HG03066 (cell line): ENCODE results near the gene MROH9.
"Not testable (repeated sequence)": the region's sequence is repeated elsewhere in the genome, so short reads cannot be mapped to it uniquely, and the experiment has no call there.

ENCODE experiments used
- ATAC-seq: cut with Tn5 transposase; IDR thresholded peaks from one replicate; pipeline ENCODE4 v1.9.1; 2021; ENCODE audit warnings: low read depth; ENCODE audit not compliant: unreplicated experiment

Gene MROH9, protein sequence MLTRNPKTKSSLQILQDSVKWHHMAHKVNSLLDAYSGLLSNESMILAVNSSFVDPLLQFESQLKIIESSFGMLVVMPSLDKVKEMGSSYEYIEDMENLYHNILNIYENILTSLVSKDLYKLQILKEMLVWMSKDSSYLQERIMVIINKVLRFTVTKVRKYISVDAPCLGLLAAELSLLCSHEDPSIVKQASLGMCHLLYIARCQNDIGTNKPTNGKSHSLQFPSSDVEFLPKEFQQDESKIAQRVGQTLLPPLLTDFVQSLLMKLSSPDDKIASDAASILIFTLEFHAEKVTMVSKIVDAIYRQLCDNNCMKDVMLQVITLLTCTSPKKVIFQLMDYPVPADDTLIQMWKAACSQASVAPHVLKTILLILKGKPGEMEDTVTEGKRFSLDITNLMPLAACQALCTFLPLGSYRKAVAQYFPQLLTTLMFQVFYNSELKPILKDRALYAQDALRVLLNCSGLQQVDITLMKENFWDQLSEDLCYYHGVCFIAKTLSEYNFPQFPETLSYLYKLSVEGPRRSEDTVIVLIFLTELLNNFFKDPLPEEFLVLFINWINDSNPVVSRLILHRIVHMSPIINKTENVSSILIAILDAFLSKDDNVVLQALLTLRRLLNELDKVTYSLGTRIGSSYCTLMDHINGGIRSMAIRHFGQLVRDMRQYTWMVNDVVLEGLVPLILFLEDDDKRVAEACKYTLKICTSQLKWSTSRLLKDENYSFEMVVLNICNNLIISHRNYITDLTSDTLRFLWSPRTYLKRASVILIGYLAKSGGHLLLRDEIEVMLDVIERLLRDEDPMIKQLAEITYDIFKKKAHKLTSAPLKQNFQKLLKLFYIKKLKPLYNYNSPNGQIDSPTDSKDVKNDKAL

DNA sequence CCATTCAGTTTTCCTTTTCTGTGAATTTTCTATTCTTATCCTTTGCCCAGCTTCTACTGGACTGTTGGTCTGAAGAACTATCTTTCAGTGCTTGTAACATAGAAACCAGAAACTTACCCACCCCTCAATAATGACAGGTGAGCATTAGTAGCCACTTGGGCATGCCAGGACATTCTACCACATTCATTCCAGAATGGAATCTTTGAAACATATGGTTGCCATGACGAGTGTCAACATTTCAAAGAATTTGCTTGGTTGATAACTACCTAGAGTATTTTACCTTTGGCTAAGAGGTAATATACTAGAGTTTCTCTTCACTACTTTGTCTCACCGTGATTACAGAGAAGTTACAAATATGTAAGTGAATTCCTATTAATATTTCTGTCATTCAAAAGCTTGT is at the start of gene MROH9:
Gene MROH9 (plus strand): TSS at position 304 of the 400 bp plus-strand sequence. CDS start 10,023 bp downstream, outside the sequence.
- ATAC-seq = no peak

- no peak for ATAC-seq
These were observed 49.8 kb upstream of the MROH9 start for GRCh38 chr1:170885551-170885950.

- no peak for ATAC-seq
These were observed 48.9 kb upstream of the MROH9 start for GRCh38 chr1:170886460-170886859.

DNA sequence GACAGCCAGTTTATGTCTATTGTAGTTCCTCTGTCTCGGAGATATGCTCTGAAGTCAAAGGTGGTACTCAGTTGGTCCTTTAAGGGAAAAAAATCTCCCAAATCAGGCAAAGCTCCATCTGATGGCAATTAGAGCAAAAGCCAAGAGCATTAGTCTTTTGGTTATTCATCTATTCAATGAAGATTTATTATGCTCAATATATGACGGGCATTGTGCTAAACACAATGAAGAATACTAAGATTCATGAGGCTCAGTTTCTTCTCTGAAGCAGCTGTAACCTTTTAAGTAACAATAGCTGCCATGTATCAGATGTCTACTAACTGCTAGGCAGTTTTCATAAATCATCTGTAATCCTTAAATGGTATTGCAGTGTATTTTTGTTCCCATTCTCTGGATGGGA is 47.6 kb upstream of the MROH9 start:
- ATAC-seq = no peak

GRCh38 chr1:170891872-170892271 is 43.5 kb upstream of the MROH9 start:
- ATAC-seq = no peak

- no peak for ATAC-seq
These were observed 41.6 kb upstream of the MROH9 start for GRCh38 chr1:170893655-170894297.

GRCh38 chr1:170903961-170904360 is 31.4 kb upstream of the MROH9 start:
- no peak for ATAC-seq

- no peak for ATAC-seq
These were observed 26.4 kb upstream of the MROH9 start for GRCh38 chr1:170908942-170909341.

- no peak for ATAC-seq
These were observed 25.1 kb upstream of the MROH9 start for GRCh38 chr1:170910273-170910672.

- ATAC-seq = no peak
These were observed 18.0 kb upstream of the MROH9 start for GRCh38 chr1:170917373-170917772.

DNA sequence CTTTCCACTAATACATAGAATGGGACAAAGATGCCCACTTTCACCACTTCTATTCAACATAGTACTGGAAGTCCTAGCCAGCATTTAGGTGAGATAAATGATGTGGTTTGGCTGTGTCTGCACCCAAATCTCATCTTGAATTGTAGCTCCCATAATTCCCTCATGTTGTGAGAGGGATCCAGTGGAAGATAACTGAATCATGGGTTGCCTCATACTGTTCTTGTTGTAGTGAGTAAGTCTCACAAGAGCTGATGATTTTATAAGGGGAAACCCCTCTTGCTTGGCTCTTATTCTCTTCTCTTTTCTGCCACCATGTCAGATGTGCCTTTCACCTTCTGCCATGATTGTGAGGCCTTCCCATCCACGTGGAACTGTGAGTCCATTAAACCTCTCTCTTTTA is 10.7 kb upstream of the MROH9 start:
- ATAC-seq = not testable (repeated sequence)

DNA sequence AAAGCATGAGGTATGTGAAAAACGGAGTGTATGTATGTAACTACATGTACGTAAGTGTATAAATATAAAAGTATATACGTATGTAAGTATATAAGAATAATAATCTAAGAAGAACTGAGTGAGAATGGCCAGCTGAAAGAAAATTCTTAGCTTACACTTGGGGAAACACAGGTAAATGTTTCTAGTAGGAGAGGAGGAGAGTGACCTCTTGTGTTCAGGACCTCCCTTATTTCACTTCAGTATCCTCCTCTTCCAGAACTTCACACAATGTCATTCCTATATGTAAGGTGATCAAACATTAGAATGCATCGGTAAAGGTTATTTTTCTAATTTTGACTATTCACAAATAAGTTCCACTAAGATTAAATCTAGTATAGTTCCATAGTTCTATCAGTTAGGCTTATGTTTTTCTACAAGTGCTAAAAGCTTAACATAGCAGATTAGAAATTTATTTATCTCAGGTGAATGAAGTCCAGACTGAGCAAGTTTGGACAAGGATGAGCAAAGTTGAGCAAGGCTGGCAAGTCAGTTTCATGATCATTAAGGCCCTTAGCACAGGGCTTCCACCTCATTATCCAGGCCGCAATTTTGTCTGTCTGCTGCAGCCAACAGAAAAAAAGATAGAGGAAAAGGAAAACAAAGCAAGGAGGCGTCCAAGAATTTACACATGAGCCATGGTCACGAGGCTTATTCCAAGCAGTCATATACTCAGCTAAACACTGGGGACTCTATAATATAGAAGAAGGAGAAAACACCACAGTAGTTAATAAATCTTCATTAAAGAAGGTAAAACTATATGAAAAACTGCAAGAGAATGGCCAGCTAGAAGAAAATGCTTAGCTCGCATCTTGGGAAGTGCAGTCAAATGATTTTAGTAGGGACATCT is 7.1 kb upstream of the MROH9 start:
- ATAC-seq = no peak

- no peak for ATAC-seq
These were observed 5.9 kb upstream of the MROH9 start for GRCh38 chr1:170929412-170929834.

DNA sequence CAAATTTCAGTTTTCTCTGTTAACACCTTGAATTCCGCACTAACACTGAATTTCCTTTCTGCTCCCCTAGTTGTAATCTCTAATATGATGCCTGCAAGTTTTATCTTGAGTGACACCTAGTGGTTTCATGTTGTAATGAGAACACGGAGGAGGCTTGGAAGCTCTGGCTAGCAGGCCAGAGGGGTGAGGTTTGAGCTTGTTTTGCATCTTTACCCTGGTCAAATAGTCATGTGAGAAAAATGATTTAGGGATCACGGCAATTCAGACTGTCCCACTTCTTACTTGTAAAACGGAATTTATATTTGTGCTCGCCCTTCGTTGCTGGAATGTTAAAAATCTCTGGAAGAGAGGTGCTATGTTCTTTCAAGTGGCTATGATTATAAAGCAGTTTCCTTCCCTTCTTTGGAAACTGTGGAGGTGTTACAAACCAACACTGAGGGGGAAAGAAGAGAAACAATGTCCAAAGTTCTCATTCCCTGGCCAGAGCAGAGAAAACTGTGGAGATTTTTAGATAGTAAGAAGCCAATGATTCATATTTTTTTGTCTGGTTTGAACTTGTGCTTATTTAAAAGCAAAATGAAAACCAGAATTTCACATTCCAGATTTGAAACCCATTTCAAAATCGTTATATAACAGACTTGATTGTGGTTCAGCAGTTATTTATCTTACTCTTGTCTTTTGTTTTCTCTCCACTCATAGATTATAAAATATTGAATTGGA is 5.3 kb upstream of the MROH9 start:
- peak; percentile 83 for ATAC-seq

DNA sequence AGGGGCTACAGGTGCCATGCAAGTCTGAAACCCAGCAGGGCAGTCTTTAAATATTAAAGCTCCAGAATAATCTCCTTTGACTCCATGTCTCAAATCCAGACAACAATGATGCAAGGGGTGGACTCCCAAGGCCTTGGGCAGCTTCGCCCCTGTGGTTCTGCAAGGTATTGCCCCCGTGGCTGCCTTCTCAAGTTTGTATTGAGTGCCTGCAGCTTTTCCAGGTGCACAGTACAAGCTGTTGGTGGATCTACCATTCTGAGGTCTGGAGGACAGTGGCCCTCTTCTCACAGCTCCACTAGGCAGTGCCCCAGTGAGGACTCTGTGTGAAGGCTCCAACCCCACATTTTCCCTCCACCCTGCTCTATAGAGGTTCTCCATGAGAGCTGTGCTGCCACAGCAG is 3.7 kb upstream of the MROH9 start:
- no peak for ATAC-seq

DNA sequence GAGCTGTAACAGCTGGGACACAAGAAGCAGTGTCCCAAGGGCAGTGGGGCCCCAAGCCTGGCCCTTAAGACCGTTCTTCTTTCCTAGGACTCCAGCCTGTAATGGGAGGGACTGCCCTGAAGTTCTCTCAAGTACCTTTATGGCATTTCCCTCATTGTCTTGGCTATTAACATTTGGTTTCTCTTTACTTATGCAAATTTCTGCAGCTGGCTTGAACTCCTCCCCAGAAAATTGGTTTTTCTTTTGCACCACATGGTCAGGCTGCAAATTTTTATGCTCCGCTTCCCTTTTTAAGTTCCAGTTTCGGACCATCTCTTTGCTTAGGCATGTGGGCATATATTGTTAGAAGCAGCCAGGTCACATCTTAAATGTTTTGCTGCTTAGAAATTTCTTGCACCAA is 3.1 kb upstream of the MROH9 start:
- ATAC-seq = no peak

GRCh38 chr1:170938281-170938680 is 2.9 kb downstream of the MROH9 start:
- no peak for ATAC-seq

DNA sequence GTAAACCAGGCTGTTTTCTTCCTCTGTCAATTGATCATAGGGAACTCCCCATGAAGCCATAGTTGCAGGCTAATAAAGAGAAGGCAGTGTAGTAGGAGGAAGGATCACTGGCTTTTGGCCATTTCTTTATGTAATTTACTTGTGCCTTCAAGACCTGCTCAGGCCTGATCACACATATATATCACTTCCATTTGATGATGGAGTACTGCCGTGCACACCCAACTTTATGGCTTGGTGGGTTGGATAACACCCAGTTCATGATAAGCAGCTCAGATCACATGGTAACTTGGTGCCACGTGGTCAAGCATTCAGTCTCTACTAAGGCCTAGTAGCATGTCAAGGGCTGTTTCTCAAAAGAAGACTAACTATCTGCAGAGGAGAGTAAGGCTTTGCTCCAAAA is 4.1 kb downstream of the MROH9 start:
- ATAC-seq = no peak

- not testable (repeated sequence) for ATAC-seq
These were observed 16.4 kb downstream of the MROH9 start for GRCh38 chr1:170951744-170952143.

DNA sequence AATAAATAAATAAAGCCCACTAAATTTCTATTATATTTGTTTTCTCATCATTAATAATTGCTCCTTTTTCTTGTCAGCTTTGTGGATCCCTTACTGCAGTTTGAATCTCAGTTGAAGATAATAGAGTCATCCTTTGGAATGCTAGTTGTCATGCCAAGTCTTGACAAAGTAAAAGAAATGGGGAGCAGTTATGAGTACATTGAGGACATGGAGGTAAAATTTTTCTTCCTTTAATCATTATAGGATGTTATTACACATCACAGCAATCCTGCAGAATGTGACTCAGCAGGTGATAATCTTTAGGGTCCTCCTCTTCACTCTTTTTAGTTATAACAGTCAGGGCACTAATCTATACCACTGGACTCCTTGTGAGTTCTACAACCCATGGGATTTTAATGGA is 24.1 kb downstream of the MROH9 start:
- no peak for ATAC-seq
